ENCODE data around the gene C1QTNF2. TPM values are rescaled to one million over a fixed set of nuclear protein-coding genes. Genes with fewer than 3 reads are reported as not detected.

C1QTNF2 gene
- total and polyA plus RNA-seq, 2 of the 13 experiments (the other 11 are each of a cell fraction or from before 2014, with no cell fraction given) = not detected

- TF ChIP-seq ZNF18 (CRISPR knock-in tag; IDR thresholded peaks at IDR 0.05; ENCODE audit: insufficient replicate concordance) (no peak), BCLAF1 (IDR thresholded peaks at IDR 0.05) (no peak), ZNF614 (CRISPR knock-in tag; IDR thresholded peaks at IDR 0.05; ENCODE audit: borderline replicate concordance) (peak; percentile 44; the same call in 1 of the 2 replicates), KAT8 (CRISPR knock-in tag; IDR thresholded peaks at IDR 0.05) (peak; percentile 90), AFF4 (CRISPR knock-in tag; IDR thresholded peaks at IDR 0.05) (no peak; the same call in 1 of the 2 replicates), ZNF557 (CRISPR knock-in tag; IDR thresholded peaks at IDR 0.05) (no peak), KDM2A (CRISPR knock-in tag; IDR thresholded peaks at IDR 0.05; ENCODE audit: borderline replicate concordance, low read depth) (peak; percentile 91; the same call in 1 of the 2 replicates), NFIC (IDR thresholded peaks at IDR 0.05; ENCODE audit: low read length) (no peak), DRAP1 (CRISPR knock-in tag; IDR thresholded peaks at IDR 0.05) (peak; percentile 59; the same call in 1 of the 2 replicates), HDAC2 (CRISPR knock-in tag; IDR thresholded peaks at IDR 0.05) (no peak), FOSL2 (CRISPR knock-in tag; IDR thresholded peaks at IDR 0.05) (no peak), RXRA (CRISPR knock-in tag; IDR thresholded peaks at IDR 0.05) (peak; percentile 61; the same call in 1 of the 2 replicates), NKX3-1 (CRISPR knock-in tag; IDR thresholded peaks at IDR 0.05) (peak; percentile 34; the same call in 1 of the 2 replicates), ZNF770 (CRISPR knock-in tag; IDR thresholded peaks at IDR 0.05) (no peak), SSRP1 (CRISPR knock-in tag; IDR thresholded peaks at IDR 0.05) (no peak), SOX13 (IDR thresholded peaks at IDR 0.05) (no peak), SOX13 (CRISPR knock-in tag; conservative IDR thresholded peaks at IDR 0.05 in 1 of 2, IDR thresholded peaks at IDR 0.05 in 1 of 2) (no peak), BORCS8-MEF2B (CRISPR knock-in tag; IDR thresholded peaks at IDR 0.05) (peak; percentile 72)
Observed at GRCh38 chr5:160399402-160400353, 29.3 kb upstream of the C1QTNF2 start, which contains the start of gene FAM200C (continued).
